PC-9 (cell line): Measurements from ENCODE around the gene CHRNB1. TPM values are rescaled to one million over a fixed set of nuclear protein-coding genes. Genes with fewer than 3 reads are reported as not detected.

Experiments used
- BruUV-seq: library from RNA; stranded (reverse); fragments of 400-500 nt; replicated peaks from 2 replicates; lab custom pipeline; 2021; lab: Mats Ljungman, UMichigan
- CTCF ChIA-PET: fragments of 300-600 bp; sonication (Branson Sonifier 250); formaldehyde crosslinking; loops from one replicate; lab custom pipeline; 2022; ENCODE audit warnings: antibody characterized with exemption; lab: Charles Lee
- POLR2A ChIA-PET: fragments of 300-600 bp; sonication (Branson Sonifier 250); formaldehyde crosslinking; loops from one replicate; lab custom pipeline; 2022; ENCODE audit warnings: antibody characterized with exemption; ENCODE audit not compliant: unreplicated experiment; lab: Charles Lee
- DNase-seq, 2 experiments: peaks; one replicate each; pipeline versions ENCODE4 v3.0.0 to v3.0.0-alpha.2; 2015 to 2022; ENCODE audit warnings: mixed read lengths in 1 of 2
- H2AFZ ChIP-seq: fragments of 200-600 bp; sonication (generic); 2 replicates; pipeline ENCODE4 v1.8.1; 2017; ENCODE audit warnings: antibody characterized with exemption
- H3F3A ChIP-seq: fragments of 200-600 bp; sonication (generic); 2 replicates; pipeline ENCODE4 v1.8.1; 2017; ENCODE audit warnings: antibody characterized with exemption, mild to moderate bottlenecking, low read depth; ENCODE audit not compliant: insufficient read depth
- H3K27ac ChIP-seq: fragments of 200-600 bp; sonication (generic); 2 replicates; pipeline ENCODE4 v1.6.1; 2016; ENCODE audit warnings: mixed run types
- H3K27me3 ChIP-seq: fragments of 200-600 bp; sonication (generic); 2 replicates; pipeline ENCODE4 v1.6.1; 2016; ENCODE audit warnings: low read depth, mixed run types; ENCODE audit not compliant: insufficient read depth
- H3K36me3 ChIP-seq: fragments of 200-600 bp; sonication (generic); 2 replicates; pipeline ENCODE4 v1.6.1; 2016; ENCODE audit warnings: low read depth, mixed run types
- H3K4me1 ChIP-seq: fragments of 200-600 bp; sonication (generic); replicated peaks from 2 replicates; pipeline ENCODE4 v1.6.1; 2016; ENCODE audit warnings: mixed run types; ENCODE audit not compliant: insufficient read depth
- H3K4me2 ChIP-seq: fragments of 200-600 bp; sonication (generic); 2 replicates; pipeline ENCODE4 v1.6.1; 2017; ENCODE audit warnings: mixed run types
- H3K4me3 ChIP-seq: fragments of 200-600 bp; sonication (generic); 2 replicates; pipeline ENCODE4 v1.6.1; 2016; ENCODE audit warnings: mixed run types
- H3K79me2 ChIP-seq: fragments of 200-600 bp; sonication (generic); 2 replicates; pipeline ENCODE4 v1.6.1; 2017; ENCODE audit warnings: low read depth, mixed run types
- H3K9me2 ChIP-seq: fragments of 200-600 bp; sonication (generic); 2 replicates; pipeline ENCODE4 v1.8.1; 2017; ENCODE audit warnings: mild to moderate bottlenecking; ENCODE audit not compliant: insufficient read depth
- H3K9me3 ChIP-seq: fragments of 200-600 bp; sonication (generic); 2 replicates; pipeline ENCODE4 v1.8.1; 2016; ENCODE audit warnings: low read depth; ENCODE audit not compliant: insufficient read depth
- H4K20me1 ChIP-seq: fragments of 200-600 bp; sonication (generic); 2 replicates; pipeline ENCODE4 v1.8.1; 2017; ENCODE audit not compliant: insufficient read depth
- EZH2 ChIP-seq: fragments of 200-600 bp; sonication (generic); IDR thresholded peaks from 2 replicates; pipeline ENCODE4 v1.8.0; 2017; ENCODE audit warnings: antibody characterized with exemption, low read depth
- intact Hi-C: fragments of 100-400 bp; cut with micrococcal nuclease; formaldehyde crosslinking; loops from one replicate; pipeline ENCODE4 v1.10.0; 2022; ENCODE audit not compliant: unreplicated experiment
- total RNA-seq: library from RNA; stranded (reverse); gene quantifications from 2 replicates; pipeline ENCODE4 v1.2.3, GENCODE V29; 2021
- TF ChIP-seq, protein P1 (sequence below): fragments of 200-600 bp; sonication (generic); conservative IDR thresholded peaks from 2 replicates; pipeline ENCODE4 v1.6.1; 2017; ENCODE audit warnings: mixed run types, antibody characterized with exemption, mild to moderate bottlenecking, moderate library complexity

CHRNB1 gene
- total RNA-seq, 1 experiment from 2014 or later, result 53.4 TPM

DNA sequence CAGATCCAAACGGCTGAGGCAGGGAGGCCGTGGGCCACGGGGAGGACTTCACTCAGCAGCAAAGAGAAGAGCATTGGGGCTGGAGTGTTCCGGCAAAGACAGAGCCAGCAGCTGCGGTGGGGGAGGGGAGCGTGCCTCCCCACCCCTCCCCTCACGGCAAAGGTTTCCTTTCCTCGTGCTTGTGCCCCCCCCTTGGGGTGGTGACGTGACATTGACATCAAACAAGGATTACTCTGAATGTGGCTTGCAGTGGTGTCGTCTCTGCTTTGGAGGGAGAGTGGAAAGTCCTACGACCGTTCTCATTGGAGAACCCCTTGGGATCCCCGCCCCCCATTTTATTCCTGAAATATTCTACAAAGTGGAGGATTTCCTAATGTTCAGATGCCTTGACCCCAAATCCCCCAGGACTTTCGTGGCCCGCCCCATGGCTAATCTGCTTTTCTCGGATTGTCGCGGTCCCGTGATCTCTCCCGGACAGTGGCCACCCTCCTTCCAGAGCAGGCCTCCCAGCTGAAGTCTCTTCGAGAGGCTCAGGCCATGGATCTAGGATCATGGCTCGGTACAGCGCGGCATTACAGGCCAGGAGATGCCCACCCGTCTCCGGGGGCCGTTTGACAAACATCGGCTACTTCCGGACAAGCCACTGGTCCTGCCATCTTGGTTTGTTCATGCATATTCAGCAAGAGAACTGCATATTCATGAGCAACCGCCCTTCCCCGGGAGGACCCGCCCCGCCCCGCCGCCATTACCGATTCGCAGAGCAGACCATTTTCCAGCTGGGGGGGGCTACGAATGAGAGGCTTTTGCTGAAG, 38.6 kb downstream of the CHRNB1 start:
- no peaks in the 10 kb centered on the region for H3K9me3 ChIP-seq
- peaks cover 45% of the 10 kb centered on the region for H3K79me2 ChIP-seq
- H3K9me2 ChIP-seq, result no peaks in the 10 kb centered on the region
- H3K4me1 ChIP-seq, result peaks cover 19% of the 10 kb centered on the region
- H3K27me3 ChIP-seq, result no peaks in the 10 kb centered on the region
- intact Hi-C loops, result loop anchor here (1.0 to 5.0 kb wide), 8 partner anchors 38 to 221 kb away; partner anchors contain the start of genes CHRNB1, CLDN7, EIF5A and KCTD11
- peak overlapping the region; percentile 95 for H3K27ac ChIP-seq
- CTCF ChIA-PET, result interaction anchor here (0.6 kb wide), 1 partner anchor 128 kb away, joined by 6 read pairs; no protein-coding TSS in a partner anchor
- no peaks in the 10 kb centered on the region for H3K36me3 ChIP-seq
- H4K20me1 ChIP-seq, result peaks cover 8% of the 10 kb centered on the region; the same call in 1 of the 2 replicates
- H2AFZ ChIP-seq, result peak overlapping the region; percentile 98
- TSS peak; percentile 77 for BruUV-seq
- peak overlapping the region; percentile 88 for H3K4me2 ChIP-seq
- H3F3A ChIP-seq, result no peaks in the 10 kb centered on the region
- no peak for TF ChIP-seq EZH2
- TF ChIP-seq, protein P1, sequence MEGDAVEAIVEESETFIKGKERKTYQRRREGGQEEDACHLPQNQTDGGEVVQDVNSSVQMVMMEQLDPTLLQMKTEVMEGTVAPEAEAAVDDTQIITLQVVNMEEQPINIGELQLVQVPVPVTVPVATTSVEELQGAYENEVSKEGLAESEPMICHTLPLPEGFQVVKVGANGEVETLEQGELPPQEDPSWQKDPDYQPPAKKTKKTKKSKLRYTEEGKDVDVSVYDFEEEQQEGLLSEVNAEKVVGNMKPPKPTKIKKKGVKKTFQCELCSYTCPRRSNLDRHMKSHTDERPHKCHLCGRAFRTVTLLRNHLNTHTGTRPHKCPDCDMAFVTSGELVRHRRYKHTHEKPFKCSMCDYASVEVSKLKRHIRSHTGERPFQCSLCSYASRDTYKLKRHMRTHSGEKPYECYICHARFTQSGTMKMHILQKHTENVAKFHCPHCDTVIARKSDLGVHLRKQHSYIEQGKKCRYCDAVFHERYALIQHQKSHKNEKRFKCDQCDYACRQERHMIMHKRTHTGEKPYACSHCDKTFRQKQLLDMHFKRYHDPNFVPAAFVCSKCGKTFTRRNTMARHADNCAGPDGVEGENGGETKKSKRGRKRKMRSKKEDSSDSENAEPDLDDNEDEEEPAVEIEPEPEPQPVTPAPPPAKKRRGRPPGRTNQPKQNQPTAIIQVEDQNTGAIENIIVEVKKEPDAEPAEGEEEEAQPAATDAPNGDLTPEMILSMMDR, result no peak
- POLR2A ChIA-PET, result interaction anchor here (0.6 to 0.9 kb wide), 7 partner anchors 24 to 863 kb away, joined by 3 to 16 read pairs (median 4); partner anchors contain the start of genes TMEM102, TMEM256 and TP53
- DNase-seq, result peak; percentile 73 to 93
- H3K4me3 ChIP-seq, result peak overlapping the region; percentile 88

DNA sequence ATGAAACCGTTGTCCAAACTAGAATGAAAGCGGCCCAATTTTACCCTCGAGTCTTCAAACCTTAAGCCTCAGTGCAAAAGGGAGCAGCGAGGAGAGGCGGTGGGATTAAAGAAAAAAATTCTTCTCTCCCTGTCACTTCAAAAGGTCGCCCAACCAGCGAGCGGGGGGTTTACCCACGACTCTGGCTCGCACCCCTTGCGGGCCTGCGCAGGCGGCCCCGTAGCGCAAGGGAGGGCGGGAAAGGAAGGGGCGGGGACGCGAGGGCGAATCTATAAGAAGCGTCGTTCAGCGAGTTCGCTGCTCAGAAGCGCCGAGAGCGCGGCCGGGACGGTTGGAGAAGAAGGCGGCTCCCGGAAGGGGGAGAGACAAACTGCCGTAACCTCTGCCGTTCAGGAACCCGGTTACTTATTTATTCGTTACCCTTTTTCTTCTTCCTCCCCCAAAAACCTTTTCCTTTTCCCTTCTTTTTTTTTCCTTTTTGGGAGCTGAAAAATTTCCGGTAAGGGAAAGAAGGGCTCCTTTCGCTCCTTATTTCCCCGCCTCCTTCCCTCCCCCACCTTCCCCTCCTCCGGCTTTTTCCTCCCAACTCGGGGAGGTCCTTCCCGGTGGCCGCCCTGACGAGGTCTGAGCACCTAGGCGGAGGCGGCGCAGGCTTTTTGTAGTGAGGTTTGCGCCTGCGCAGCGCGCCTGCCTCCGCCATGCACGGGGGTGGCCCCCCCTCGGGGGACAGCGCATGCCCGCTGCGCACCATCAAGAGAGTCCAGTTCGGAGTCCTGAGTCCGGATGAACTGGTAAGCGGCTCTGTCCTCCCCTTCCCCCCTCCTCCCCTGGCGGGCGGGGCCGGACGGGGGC, 39.4 kb downstream of the CHRNB1 start, which contains the start of gene POLR2A:
Gene POLR2A, plus strand, starts transcription at position 300 of the 852 bp plus-strand sequence.
- Histone ChIP-seq H3K79me2 (peaks cover 46% of the 10 kb centered on the region), H2AFZ (peak within 1 kb of the TSS; percentile 98), H3K27me3 (no peaks in the 10 kb centered on the region), H3K4me1 (peaks cover 18% of the 10 kb centered on the region), H3K27ac (peak within 1 kb of the TSS; percentile 95), H3K9me3 (no peaks in the 10 kb centered on the region), H3K9me2 (no peaks in the 10 kb centered on the region), H3F3A (no peaks in the 10 kb centered on the region), H3K4me3 (peak within 1 kb of the TSS; percentile 88), H3K36me3 (0 out of 2 replicates have a peak, but pooled peaks cover 3% of the 10 kb centered on the region), H3K4me2 (peak within 1 kb of the TSS; percentile 88), H4K20me1 (peaks cover 15% of the 10 kb centered on the region)
- DNase-seq, result peak; percentile 79 to 99
- TF ChIP-seq, protein P1, result no peak
- no peak for TF ChIP-seq EZH2
- intact Hi-C loops, result loop anchor here (1.0 to 5.0 kb wide), 8 partner anchors 39 to 222 kb away; partner anchors contain the start of genes CHRNB1, CLDN7, EIF5A and KCTD11
- POLR2A ChIA-PET, result interaction anchor here (0.6 to 0.9 kb wide), 10 partner anchors 25 to 862 kb away, joined by 3 to 16 read pairs (median 6); partner anchors contain the start of genes TMEM102, TMEM256 and TP53
- no TSS peak for BruUV-seq
- CTCF ChIA-PET, result interaction anchor here (0.6 to 0.7 kb wide), 4 partner anchors 47 to 667 kb away, joined by 3 to 9 read pairs (median 5); no protein-coding TSS in a partner anchor
